Activated B cell treated with CpG ODN at 0.5 μM for 24 hours (primary cell): ENCODE data around the gene MAB21L3. TPM values are rescaled to one million over a fixed set of nuclear protein-coding genes. Genes with fewer than 3 reads are reported as not detected.

ENCODE experiments used
- ATAC-seq: fragments of 200-7000 bp; cut with Tn5 transposase; one replicate; pipeline ENCODE4 v1.10.0; 2021; ENCODE audit warnings: low read depth, mild to moderate bottlenecking, moderate library complexity
- CTCF ChIA-PET: fragments of 350-600 bp; sonication (Branson Sonifier 250); formaldehyde crosslinking; loops from one replicate; lab custom pipeline; 2021; ENCODE audit warnings: antibody characterized with exemption; lab: Charles Lee
- POLR2A ChIA-PET: fragments of 350-600 bp; sonication (Branson Sonifier 250); formaldehyde crosslinking; loops from one replicate; lab custom pipeline; 2021; ENCODE audit warnings: antibody characterized with exemption; lab: Charles Lee
- DNase-seq: peaks from one replicate; pipeline ENCODE4 v3.0.0; 2022
- H3K27ac Mint-ChIP-seq: one replicate; pipeline ENCODE4 v1.8.0; 2020; ENCODE audit warnings: mixed read lengths
- H3K27me3 Mint-ChIP-seq: one replicate; pipeline ENCODE4 v1.8.0; 2021; ENCODE audit warnings: mixed read lengths
- H3K36me3 Mint-ChIP-seq: one replicate; pipeline ENCODE4 v1.8.0; 2021; ENCODE audit warnings: low read depth, mixed read lengths
- H3K4me1 Mint-ChIP-seq: one replicate; pipeline ENCODE4 v1.8.0; 2021; ENCODE audit warnings: mixed read lengths
- H3K4me3 Mint-ChIP-seq: one replicate; pipeline ENCODE4 v1.8.0; 2020; ENCODE audit warnings: mild to moderate bottlenecking, mixed read lengths
- H3K9me3 Mint-ChIP-seq: one replicate; pipeline ENCODE4 v1.8.0; 2020; ENCODE audit warnings: mixed read lengths
- CTCF ChIP-seq: fragments of 200-600 bp; IDR thresholded peaks from one replicate; pipeline ENCODE4 v1.8.0; 2022; ENCODE audit warnings: antibody characterized with exemption, mild to moderate bottlenecking
- intact Hi-C: fragments of 100-400 bp; cut with micrococcal nuclease; formaldehyde crosslinking; loops from one replicate; pipeline ENCODE4 v1.15.1; 2024
- total RNA-seq: library from RNA; stranded (reverse); gene quantifications from 2 replicates; pipeline ENCODE4 v1.2.3, GENCODE V29; 2022

The MAB21L3 gene
- total RNA-seq, 1 donor from 2014 or later = not detected

DNA sequence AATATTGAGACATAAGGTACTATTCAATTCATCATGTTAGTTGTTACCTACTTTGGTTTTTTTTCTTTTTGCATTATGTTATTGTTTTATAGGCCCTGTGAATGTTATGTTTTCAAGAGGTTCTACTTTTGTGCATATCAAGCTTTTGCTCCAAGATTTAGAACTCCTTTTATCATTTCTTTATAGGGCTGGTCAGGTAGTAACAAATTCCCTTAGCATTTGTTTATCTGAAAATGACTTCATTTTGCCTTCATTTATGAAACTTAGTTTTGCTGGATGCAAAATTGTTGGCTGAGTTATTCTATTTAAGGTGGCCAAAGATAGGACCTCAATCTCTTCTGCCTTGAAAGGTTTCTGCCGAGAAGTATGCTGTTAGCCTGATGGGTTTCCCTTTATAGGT lies 21.3 kb upstream of the MAB21L3 start:
- ATAC-seq (no peak), DNase-seq (no peak)
- ChIA-PET CTCF (no interaction called here), POLR2A (no interaction called here)
- Mint-ChIP-seq H3K27me3 (peaks cover 26% of the 10 kb centered on the region), H3K36me3 (peaks cover 6% of the 10 kb centered on the region), H3K9me3 (peaks cover 31% of the 10 kb centered on the region), H3K4me1 (no peaks in the 10 kb centered on the region), H3K27ac (no peak overlapping the region), H3K4me3 (no peak overlapping the region)
- TF ChIP-seq CTCF = no peak
- intact Hi-C loops = no loop called here

DNA sequence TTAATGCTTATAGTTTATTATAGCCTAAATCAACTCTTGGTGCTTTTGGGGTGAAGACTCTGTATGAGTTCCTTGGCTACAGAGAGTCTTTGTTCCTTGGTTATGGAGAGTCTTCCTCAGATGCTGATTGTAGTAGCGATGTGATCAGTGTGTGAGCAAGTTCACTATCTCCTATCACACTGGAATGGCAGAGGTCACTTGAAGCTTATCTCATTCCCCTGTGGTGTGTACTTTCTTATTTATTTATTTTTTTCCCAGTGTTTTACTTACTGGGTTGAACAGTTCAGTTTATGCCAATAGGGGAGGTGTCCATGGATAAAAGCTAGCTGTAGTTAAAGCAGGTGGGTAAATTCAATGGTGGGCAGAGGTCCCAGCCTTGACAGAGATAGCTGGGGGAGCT lies 20.1 kb upstream of the MAB21L3 start:
- H3K4me3 Mint-ChIP-seq = no peak overlapping the region
- POLR2A ChIA-PET = no interaction called here

GRCh38 chr1:116092752-116093489 lies 18.3 kb upstream of the MAB21L3 start:
- ATAC-seq (no peak), DNase-seq (no peak)
- TF ChIP-seq CTCF = no peak
- Mint-ChIP-seq H3K9me3 (peaks cover 36% of the 10 kb centered on the region), H3K4me3 (no peak overlapping the region), H3K4me1 (no peaks in the 10 kb centered on the region), H3K27ac (no peak overlapping the region), H3K36me3 (peaks cover 6% of the 10 kb centered on the region), H3K27me3 (peaks cover 17% of the 10 kb centered on the region)
- ChIA-PET CTCF (no interaction called here), POLR2A (no interaction called here)
- intact Hi-C loops = no loop called here

More for the DNA sequence above, 20.1 kb upstream of the MAB21L3 start:
- Mint-ChIP-seq H3K27me3 (peaks cover 27% of the 10 kb centered on the region), H3K4me1 (no peaks in the 10 kb centered on the region), H3K36me3 (peaks cover 6% of the 10 kb centered on the region), H3K9me3 (peaks cover 33% of the 10 kb centered on the region), H3K27ac (no peak overlapping the region)
- CTCF ChIA-PET = no interaction called here
- intact Hi-C loops = no loop called here
- DNase-seq (no peak), ATAC-seq (no peak)
- no peak for TF ChIP-seq CTCF

DNA sequence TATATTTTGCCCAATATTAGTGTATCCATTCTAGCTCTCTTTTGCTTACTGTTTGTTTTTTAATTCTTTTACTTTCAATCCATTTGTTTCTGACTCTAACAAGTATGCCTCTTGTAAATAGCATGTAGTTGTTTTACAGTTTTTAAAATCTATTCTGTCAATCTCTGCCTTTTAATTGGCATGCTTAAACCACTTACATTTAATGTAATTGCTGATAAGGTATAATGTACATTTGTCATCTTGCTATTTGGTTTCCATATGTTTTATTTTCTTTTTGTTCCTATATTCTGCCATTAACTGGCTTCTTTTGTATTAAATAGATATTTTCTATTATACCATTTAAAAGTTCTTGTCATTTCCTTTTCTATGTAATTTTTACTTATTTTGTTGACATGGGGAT lies 16.2 kb upstream of the MAB21L3 start:
- Mint-ChIP-seq H3K36me3 (peaks cover 1% of the 10 kb centered on the region), H3K9me3 (peaks cover 17% of the 10 kb centered on the region), H3K4me3 (no peak overlapping the region), H3K27me3 (peaks cover 9% of the 10 kb centered on the region), H3K27ac (no peak overlapping the region), H3K4me1 (no peaks in the 10 kb centered on the region)
- no peak for DNase-seq
- intact Hi-C loops = no loop called here
- ATAC-seq = no peak
- no peak for TF ChIP-seq CTCF
- ChIA-PET CTCF (no interaction called here), POLR2A (no interaction called here)

DNA sequence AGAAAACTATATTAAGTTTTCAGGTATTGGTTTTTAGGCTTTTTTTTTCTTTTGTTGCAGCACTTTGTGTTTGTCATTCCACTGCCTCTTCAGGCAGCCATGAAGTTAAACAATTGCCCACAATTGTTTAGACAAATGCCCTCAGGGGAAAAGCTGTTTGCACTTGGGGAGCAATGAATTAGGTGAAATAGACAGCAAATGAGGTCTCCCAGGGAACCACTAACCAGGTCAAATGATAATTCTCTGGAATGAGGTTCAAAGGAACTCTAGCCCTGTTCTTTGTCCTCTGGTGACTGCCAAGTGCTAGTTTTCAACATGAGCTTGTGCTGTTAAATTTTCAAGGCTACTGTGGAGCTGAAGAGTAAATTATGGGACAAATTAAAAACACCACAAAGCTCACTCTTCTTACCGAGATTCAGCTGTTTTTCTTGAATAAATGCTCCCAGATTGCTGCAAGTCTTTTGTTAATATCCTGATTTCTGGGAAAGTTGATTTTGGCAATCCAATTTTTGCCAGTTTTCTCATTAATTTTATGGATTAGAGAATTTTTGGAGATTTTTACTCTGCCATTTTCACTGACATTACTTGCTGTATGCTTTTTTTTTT lies 15.1 kb upstream of the MAB21L3 start:
- peaks cover 10% of the 10 kb centered on the region for H3K9me3 Mint-ChIP-seq
- ATAC-seq = no peak

More for the DNA sequence above, 15.1 kb upstream of the MAB21L3 start:
- Mint-ChIP-seq H3K4me3 (no peak overlapping the region), H3K4me1 (no peaks in the 10 kb centered on the region), H3K36me3 (peaks cover 1% of the 10 kb centered on the region), H3K27ac (no peak overlapping the region), H3K27me3 (peaks cover 9% of the 10 kb centered on the region)
- TF ChIP-seq CTCF = no peak
- POLR2A ChIA-PET = no interaction called here
- intact Hi-C loops = no loop called here
- CTCF ChIA-PET = no interaction called here
- DNase-seq = no peak
